HG03103 (cell line): ENCODE measurements around the gene LRP3.
"Not testable (repeated sequence)": the region's sequence is repeated elsewhere in the genome, so short reads cannot be mapped to it uniquely, and the experiment has no call there.

Source experiments
- ATAC-seq: cut with Tn5 transposase; IDR thresholded peaks from one replicate; pipeline ENCODE4 v1.9.1; 2021; ENCODE audit warnings: low read depth; ENCODE audit not compliant: unreplicated experiment

LRP3 gene

GRCh38 chr19:33193865-33194362, at the start of gene LRP3:
Gene LRP3 (plus strand): TSS chr19:33194330. CDS start chr19:33194786, 456 bp downstream.
- ATAC-seq: no peak

GRCh38 chr19:33146209-33146608, 47.9 kb upstream of the LRP3 start:
- no peak for ATAC-seq

- no peak for ATAC-seq
These were observed 46.6 kb upstream of the LRP3 start for GRCh38 chr19:33147538-33147937.

- no peak for ATAC-seq
These were observed 43.1 kb upstream of the LRP3 start for GRCh38 chr19:33150852-33151518.

- ATAC-seq: no peak
These were observed 42.0 kb upstream of the LRP3 start for GRCh38 chr19:33152176-33152575.

GRCh38 chr19:33152625-33153024, 41.5 kb upstream of the LRP3 start:
- not testable (repeated sequence) for ATAC-seq

- not testable (repeated sequence) for ATAC-seq
These were observed 39.8 kb upstream of the LRP3 start for GRCh38 chr19:33154313-33154712.

GRCh38 chr19:33156334-33156733, 37.8 kb upstream of the LRP3 start:
- no peak for ATAC-seq

GRCh38 chr19:33157906-33158305, 36.2 kb upstream of the LRP3 start:
- ATAC-seq: no peak

- ATAC-seq: no peak
These were observed 35.8 kb upstream of the LRP3 start for GRCh38 chr19:33158365-33158764.

GRCh38 chr19:33159149-33159548, 35.0 kb upstream of the LRP3 start:
- ATAC-seq: no peak

- no peak for ATAC-seq
These were observed 34.2 kb upstream of the LRP3 start for GRCh38 chr19:33159893-33160292.

GRCh38 chr19:33161201-33161600, 32.9 kb upstream of the LRP3 start:
- ATAC-seq: no peak

GRCh38 chr19:33163481-33163880, 30.6 kb upstream of the LRP3 start:
- ATAC-seq: no peak

GRCh38 chr19:33166037-33166436, 28.1 kb upstream of the LRP3 start:
- ATAC-seq: not testable (repeated sequence)

GRCh38 chr19:33167438-33167837, 26.7 kb upstream of the LRP3 start:
- ATAC-seq: no peak

GRCh38 chr19:33168528-33168927, 25.6 kb upstream of the LRP3 start:
- ATAC-seq: no peak

GRCh38 chr19:33171222-33171795, 22.8 kb upstream of the LRP3 start:
- ATAC-seq: no peak

- no peak for ATAC-seq
These were observed 22.2 kb upstream of the LRP3 start for GRCh38 chr19:33171916-33172359.

GRCh38 chr19:33174186-33174585, 19.9 kb upstream of the LRP3 start:
- ATAC-seq: no peak

GRCh38 chr19:33175156-33175782, 18.9 kb upstream of the LRP3 start:
- no peak for ATAC-seq
